Adrenal gland (tissue), 12 donors: ENCODE measurements around the gene ASAP2. TPM values are rescaled to one million over a fixed set of nuclear protein-coding genes. Genes with fewer than 3 reads are reported as not detected.
A peak's percentile ranks its signal among the peaks of the same experiment; 100 is the strongest.

Experiments
- DNase-seq, 7 donors: peaks; one replicate each; pipeline ENCODE4 v3.0.0-alpha.2; 2019 to 2020
- H3K27ac ChIP-seq, 5 donors: fragments of 200-600 bp; sonication (generic) in 4 of 5; 1 replicate in 3 of 5; 2 replicates in 2 of 5; pipeline versions ENCODE4 v1.5.1 to v1.8.0; 2016 to 2020; ENCODE audit warnings: mild to moderate bottlenecking in 1 of 5
- H3K27me3 ChIP-seq: fragments of 200-600 bp; 2 replicates; pipeline ENCODE4 v1.8.0; 2021
- H3K36me3 ChIP-seq, 2 donors: fragments of 200-600 bp; replicated peaks in 1 of 2; 1 replicate in 1 of 2; 2 replicates in 1 of 2; pipeline versions ENCODE4 v1.5.1 to v1.8.0; 2018 to 2022
- H3K4me1 ChIP-seq, 2 donors: fragments of 200-600 bp; replicated peaks in 1 of 2; 1 replicate in 1 of 2; 2 replicates in 1 of 2; pipeline versions ENCODE4 v1.5.1 to v1.8.0; 2018 to 2021
- H3K4me3 ChIP-seq, 4 donors: fragments of 200-600 bp; sonication (generic) in 3 of 4; one replicate each; pipeline ENCODE4 v1.5.1; 2016 to 2018
- H3K9me3 ChIP-seq, 3 donors: fragments of 200-600 bp; sonication (generic) in 1 of 3; replicated peaks in 1 of 3; 1 replicate in 2 of 3; 2 replicates in 1 of 3; pipeline versions ENCODE4 v1.5.1 to v1.8.0; 2016 to 2021
- POLR2A ChIP-seq, 2 donors: fragments of 450-650 bp; IDR thresholded peaks; one replicate each; pipeline ENCODE4 v1.6.1; 2017; ENCODE audit warnings: antibody characterized with exemption in 2 of 2, mild to moderate bottlenecking in 2 of 2, moderate library complexity in 1 of 2
- WGBS, 4 donors: extraction: QIAGEN DNeasy Blood & Tissue Kit in 2 of 4; methylation state at CpG; one replicate each; pipeline versions ENCODE4 v1.1.5 to v1.1.7; 2013 to 2017; 5-methylcytosine and 5-hydroxymethylcytosine counted together
- intact Hi-C, 2 donors: fragments of 100-400 bp; cut with DNase I; formaldehyde crosslinking; loops; one replicate each; pipeline versions ENCODE4 v1.14.1 to v1.15.0; 2022 to 2023
- polyA plus RNA-seq, 3 donors: library from polyadenylated mRNA; stranded (reverse); fragments of 200-250 nt in 2 of 3; fragments of 350-450 nt in 1 of 3; fragmentation: Illumina TruSeq in 1 of 3; extraction: RNeasy Lipid Tissue Mini Kit (QIAGEN cat#74804) in 1 of 3; gene quantifications; one replicate each; pipeline ENCODE4 v1.2.3, GENCODE V29; 2013 to 2014
- total RNA-seq, 9 donors: library from RNA; depleted of rRNA in 4 of 9; stranded (reverse); fragments of >200 nt in 4 of 9; fragments of 120-200 nt in 1 of 9; fragmentation: NEBNext Ultra II Directional in 1 of 9; extraction: Animal tissue kit (Norgen Biotek cat#: 25700) in 1 of 9; gene quantifications; one replicate each; pipeline versions ENCODE4 v1.1.0 to v1.2.4, GENCODE V29; 2013 to 2023
- TF ChIP-seq, protein P1 (sequence below), 6 experiments: fragments of 450-650 bp in 4 of 6; fragments of 200-600 bp in 2 of 6; sonication (generic) in 1 of 6; IDR thresholded peaks; 1 replicate in 5 of 6; 2 replicates in 1 of 6; pipeline versions ENCODE4 v1.5.1 to v1.8.0; 2016 to 2021; ENCODE audit warnings: antibody characterized with exemption in 6 of 6, mild to moderate bottlenecking in 2 of 6, moderate library complexity in 1 of 6
- donor health status: healthy with polysubstance abuse.
- donor health status: Bipolar disorder and iron deficiency.
- donor health status: DM: yes; HTN: yes; CAD: no.
- donor health status: DM: no; HTN: no; CAD: no.
- donor health status: DM: no; HTN: no; CAD: no.
- donor health status: DM: yes; HTN: yes; CAD: no.

The ASAP2 gene
- total and polyA plus RNA-seq, 12 donors: 5.4 to 12.9 (median 7.7) TPM

DNA sequence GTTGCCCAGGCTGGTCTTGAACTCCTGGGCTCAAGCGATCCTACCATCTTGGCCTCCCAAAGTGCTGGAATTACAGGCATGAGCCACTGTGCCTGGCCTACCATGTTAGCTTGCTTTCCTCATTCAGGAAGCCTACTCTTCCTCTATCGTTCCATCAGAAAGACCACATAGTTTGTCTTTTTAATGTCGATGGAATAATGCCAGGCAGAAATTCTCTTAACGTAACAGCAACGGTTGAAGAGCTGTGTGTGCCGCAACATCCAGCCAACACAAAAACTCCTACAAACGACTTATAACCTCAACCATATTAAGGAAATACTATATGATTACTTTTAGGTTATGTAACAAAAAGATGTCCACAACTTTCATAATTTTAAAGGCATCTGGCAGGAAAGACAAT is 206.2 kb downstream of the ASAP2 start:
- peaks cover 0 to 33% of the 10 kb centered on the region in 2 donors for H3K36me3 ChIP-seq
- peak in 1 of 7 donors; percentile 28 for DNase-seq

DNA sequence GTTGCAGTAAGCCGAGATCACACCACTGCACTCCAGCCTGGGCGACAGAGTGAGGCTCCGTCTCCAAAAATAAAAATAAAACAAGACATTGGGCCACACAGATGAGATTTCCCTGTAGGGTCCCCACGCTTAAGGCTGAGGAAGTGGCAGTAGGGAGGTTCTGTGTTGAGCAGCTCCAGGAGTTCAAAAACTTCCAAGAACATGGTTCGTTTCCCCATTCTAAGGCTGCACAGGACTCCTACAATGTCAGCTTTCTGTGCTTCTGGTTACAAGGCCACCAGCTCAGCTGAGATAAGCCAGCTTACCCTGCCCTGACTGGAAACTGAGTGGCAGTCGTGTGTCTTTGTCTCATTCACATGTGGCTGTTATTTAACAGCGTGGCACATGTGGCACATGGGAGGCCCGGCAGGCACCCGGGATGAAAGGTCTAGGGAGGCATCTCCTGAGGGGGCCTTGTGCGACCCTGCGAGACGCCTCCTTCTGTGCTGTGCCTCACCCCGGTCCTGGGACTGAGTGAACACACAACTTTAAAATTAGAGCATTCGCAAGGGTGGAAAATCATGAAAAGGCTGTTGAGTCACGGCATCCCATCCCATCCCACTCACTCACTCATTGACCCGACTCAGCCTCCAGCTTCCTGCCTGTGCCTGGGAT is 209.0 kb downstream of the ASAP2 start:
- intact Hi-C loops: no loop called here
- TF ChIP-seq, protein P1, sequence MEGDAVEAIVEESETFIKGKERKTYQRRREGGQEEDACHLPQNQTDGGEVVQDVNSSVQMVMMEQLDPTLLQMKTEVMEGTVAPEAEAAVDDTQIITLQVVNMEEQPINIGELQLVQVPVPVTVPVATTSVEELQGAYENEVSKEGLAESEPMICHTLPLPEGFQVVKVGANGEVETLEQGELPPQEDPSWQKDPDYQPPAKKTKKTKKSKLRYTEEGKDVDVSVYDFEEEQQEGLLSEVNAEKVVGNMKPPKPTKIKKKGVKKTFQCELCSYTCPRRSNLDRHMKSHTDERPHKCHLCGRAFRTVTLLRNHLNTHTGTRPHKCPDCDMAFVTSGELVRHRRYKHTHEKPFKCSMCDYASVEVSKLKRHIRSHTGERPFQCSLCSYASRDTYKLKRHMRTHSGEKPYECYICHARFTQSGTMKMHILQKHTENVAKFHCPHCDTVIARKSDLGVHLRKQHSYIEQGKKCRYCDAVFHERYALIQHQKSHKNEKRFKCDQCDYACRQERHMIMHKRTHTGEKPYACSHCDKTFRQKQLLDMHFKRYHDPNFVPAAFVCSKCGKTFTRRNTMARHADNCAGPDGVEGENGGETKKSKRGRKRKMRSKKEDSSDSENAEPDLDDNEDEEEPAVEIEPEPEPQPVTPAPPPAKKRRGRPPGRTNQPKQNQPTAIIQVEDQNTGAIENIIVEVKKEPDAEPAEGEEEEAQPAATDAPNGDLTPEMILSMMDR (IDR thresholded peaks at IDR 0.05): no peak
- TF ChIP-seq POLR2A (IDR thresholded peaks at IDR 0.05): peak in 1 of 2 donors; percentile 41
- Histone ChIP-seq H3K36me3 (peaks cover 0 to 24% of the 10 kb centered on the region in 2 donors), H3K9me3 (no peaks in the 10 kb centered on the region), H3K4me1 (peaks cover 3 to 12% of the 10 kb centered on the region in 2 donors), H3K27me3 (no peaks in the 10 kb centered on the region), H3K4me3 (no peak overlapping the region), H3K27ac (peak overlapping the region in 4 of 5 donors; percentile 27 to 82 (median 63))
- peak; percentile 52 to 81 (median 76) for DNase-seq
- 45 to 70% (median 57%) methylated on average over 14 to 16 of the region's 16 CpGs for WGBS, 4 donors

More for the DNA sequence above, 206.2 kb downstream of the ASAP2 start:
- H3K9me3 ChIP-seq: no peaks in the 10 kb centered on the region
- TF ChIP-seq POLR2A (IDR thresholded peaks at IDR 0.05): no peak
- TF ChIP-seq, protein P1 (IDR thresholded peaks at IDR 0.05): no peak
- intact Hi-C loops: no loop called here
- H3K27me3 ChIP-seq: no peaks in the 10 kb centered on the region
- no peak overlapping the region for H3K27ac ChIP-seq
- 74 to 96% (median 83%) methylated on average over 7 of the region's 7 CpGs for WGBS, 4 donors
- H3K4me3 ChIP-seq: no peak overlapping the region
- H3K4me1 ChIP-seq: peaks cover 3 to 10% of the 10 kb centered on the region in 2 donors

DNA sequence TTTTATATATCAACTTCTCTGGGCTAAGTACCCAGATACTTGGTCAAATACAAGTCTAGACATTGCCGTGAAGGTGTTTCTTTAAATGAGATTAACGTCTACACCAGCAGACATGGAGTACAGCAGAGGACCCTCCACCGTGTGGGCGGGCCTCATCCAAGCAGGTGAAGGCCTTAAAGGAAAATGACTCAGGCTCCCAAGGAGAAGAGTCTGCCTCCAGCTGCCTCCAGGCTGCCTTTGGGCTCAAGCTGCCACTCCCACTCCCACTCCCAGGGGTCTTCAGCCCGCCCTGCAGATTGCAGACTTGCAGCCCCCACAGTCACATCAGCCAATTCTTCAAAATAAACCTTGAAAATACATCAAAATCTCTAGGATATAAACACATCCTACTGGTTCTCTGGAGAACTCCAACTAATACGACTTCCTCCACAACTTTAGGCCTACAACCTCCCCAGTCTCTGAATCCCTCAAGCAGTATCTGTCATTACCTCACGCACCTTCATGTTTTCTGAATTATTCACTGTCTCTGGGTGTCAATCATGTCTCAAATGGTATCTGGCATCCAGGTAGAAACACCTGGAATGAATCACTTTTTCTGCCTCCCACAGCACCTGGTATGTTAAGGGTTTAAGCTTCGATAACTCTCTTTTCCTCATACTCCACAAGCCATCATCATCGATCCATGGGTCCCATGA is 209.8 kb downstream of the ASAP2 start:
- H3K4me1 ChIP-seq: peaks cover 3 to 20% of the 10 kb centered on the region in 2 donors
- peaks cover 0 to 17% of the 10 kb centered on the region in 2 donors for H3K36me3 ChIP-seq
- no peak overlapping the region for H3K4me3 ChIP-seq
- WGBS, 4 donors: 86 to 92% (median 87%) methylated on average over 8 to 9 of the region's 9 CpGs
- TF ChIP-seq, protein P1 (IDR thresholded peaks at IDR 0.05): no peak
- TF ChIP-seq POLR2A (IDR thresholded peaks at IDR 0.05): no peak
- H3K9me3 ChIP-seq: no peaks in the 10 kb centered on the region
- intact Hi-C loops: no loop called here
- peak overlapping the region in 4 of 5 donors; percentile 27 to 82 (median 63) for H3K27ac ChIP-seq
- DNase-seq: peak in 1 of 7 donors; percentile 35
- H3K27me3 ChIP-seq: no peaks in the 10 kb centered on the region

DNA sequence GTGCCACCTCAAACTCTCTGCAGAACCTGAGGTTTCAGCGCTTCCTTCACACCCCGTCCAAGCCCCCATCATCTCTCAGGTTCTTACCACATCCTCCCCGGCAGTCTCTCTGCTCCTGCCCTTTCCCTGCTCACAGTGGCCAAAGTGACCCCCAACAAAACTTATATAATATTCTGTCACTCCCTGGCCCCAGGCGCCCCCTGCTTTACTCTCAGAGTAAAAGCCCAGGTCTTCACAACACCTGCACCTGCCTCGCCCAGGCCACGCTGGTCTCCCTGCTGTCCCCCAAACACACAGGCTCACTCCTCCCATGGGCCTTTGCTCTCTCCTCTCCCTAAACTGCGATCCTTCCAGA is 210.3 kb downstream of the ASAP2 start:
- peak in 1 of 7 donors; percentile 45 for DNase-seq
- intact Hi-C loops: no loop called here
- Histone ChIP-seq H3K27ac (no peak overlapping the region), H3K27me3 (no peaks in the 10 kb centered on the region), H3K4me3 (no peak overlapping the region), H3K4me1 (peaks cover 3 to 25% of the 10 kb centered on the region in 2 donors), H3K9me3 (no peaks in the 10 kb centered on the region), H3K36me3 (peaks cover 0 to 11% of the 10 kb centered on the region in 2 donors)
- 94 to 95% (median 95%) methylated on average over 7 of the region's 7 CpGs for WGBS, 4 donors
- no peak for TF ChIP-seq POLR2A (IDR thresholded peaks at IDR 0.05)
- TF ChIP-seq, protein P1 (IDR thresholded peaks at IDR 0.05): no peak
